ENCODE data around the gene EFS.

EFS gene, protein sequence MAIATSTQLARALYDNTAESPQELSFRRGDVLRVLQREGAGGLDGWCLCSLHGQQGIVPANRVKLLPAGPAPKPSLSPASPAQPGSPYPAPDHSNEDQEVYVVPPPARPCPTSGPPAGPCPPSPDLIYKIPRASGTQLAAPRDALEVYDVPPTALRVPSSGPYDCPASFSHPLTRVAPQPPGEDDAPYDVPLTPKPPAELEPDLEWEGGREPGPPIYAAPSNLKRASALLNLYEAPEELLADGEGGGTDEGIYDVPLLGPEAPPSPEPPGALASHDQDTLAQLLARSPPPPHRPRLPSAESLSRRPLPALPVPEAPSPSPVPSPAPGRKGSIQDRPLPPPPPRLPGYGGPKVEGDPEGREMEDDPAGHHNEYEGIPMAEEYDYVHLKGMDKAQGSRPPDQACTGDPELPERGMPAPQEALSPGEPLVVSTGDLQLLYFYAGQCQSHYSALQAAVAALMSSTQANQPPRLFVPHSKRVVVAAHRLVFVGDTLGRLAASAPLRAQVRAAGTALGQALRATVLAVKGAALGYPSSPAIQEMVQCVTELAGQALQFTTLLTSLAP

DNA sequence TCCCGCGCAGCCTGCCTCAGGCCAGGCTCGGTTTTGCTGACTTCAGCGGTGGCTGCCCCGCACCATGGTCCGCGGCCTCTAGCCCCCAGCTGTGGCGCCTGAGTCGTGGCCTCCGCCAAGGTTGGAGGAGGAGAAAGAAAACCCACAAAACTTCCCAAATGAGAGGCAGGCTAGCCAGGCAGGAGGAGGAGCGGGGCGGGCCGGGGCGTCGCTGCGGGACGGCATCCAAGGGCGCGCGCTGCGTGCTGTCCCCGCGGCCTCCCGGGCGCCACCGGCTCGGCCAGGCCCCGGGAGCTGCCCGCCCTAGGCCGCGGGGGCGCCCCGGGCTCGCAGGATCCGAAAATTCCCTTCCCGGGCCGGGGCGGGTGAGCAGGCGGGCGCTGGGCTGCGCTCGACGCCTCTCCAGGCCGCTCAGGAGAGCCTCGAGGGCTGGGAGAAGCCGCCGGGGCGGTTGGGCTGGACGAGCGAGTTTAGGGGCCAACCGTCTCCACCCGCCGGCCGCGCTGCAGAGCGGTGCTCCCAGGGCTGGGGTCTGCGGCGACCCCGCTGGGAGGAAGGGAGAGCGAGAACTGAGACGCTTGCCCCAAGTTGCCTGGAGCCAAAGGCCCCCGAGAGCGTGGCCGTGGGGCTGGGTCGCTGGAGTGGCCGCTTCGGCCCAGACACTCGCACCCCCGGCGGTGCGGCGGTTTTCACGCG is at the start of gene EFS:
Gene EFS, minus strand, starts transcription at position 137 of the 696 bp plus-strand sequence. CDS start 147 bp downstream, outside the sequence.
- DNase-seq (ENCODE audit: low read depth), result no peak
- peak within 1 kb of the TSS; percentile 51 for H3K4me3 ChIP-seq (ENCODE audit: low read depth, low read length)

DNA sequence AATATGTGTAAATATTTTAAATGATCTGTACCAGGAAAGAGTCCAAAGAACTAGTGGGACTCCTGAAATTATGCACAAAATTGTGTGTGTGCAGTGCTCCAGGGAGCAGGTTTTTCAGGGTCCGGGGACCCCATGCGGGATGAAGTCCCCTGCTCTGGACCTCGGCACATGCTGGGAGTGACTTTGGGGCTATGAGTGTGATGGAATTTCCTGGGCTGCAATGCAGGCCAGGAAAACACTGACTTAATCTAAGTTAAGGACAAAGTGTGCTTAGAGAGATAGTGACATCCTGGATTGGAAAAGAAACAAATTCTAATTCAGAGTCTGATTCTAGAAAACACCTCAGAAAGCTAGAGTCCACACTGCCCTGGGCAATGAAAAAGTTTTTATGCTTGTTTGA is 49.3 kb upstream of the EFS start:
- DNase-seq (ENCODE audit: low read depth), result no peak
- no peak overlapping the region for H3K4me3 ChIP-seq (ENCODE audit: low read depth, low read length)

DNA sequence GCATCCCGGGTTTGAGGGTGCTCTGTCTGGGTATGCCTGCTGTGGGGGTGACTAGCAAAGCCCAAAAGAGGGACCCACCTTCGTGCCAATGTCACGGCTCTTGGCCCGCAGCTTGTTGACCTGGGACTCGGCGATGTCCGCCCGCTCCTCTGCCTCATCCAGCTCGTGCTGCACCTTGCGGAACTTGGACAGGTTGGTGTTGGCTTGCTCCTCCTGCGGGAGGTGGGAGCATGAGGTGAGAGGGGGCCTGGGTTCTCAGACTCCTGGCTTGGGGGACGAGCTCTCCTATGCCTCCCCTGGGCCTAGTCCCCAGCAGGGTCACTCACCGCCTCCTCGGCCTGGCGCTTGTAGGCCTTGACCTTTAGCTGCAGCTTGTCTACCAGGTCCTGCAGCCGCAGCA is 48.7 kb upstream of the EFS start:
- H3K4me3 ChIP-seq (ENCODE audit: low read depth, low read length), result no peak overlapping the region
- DNase-seq (ENCODE audit: low read depth), result no peak

DNA sequence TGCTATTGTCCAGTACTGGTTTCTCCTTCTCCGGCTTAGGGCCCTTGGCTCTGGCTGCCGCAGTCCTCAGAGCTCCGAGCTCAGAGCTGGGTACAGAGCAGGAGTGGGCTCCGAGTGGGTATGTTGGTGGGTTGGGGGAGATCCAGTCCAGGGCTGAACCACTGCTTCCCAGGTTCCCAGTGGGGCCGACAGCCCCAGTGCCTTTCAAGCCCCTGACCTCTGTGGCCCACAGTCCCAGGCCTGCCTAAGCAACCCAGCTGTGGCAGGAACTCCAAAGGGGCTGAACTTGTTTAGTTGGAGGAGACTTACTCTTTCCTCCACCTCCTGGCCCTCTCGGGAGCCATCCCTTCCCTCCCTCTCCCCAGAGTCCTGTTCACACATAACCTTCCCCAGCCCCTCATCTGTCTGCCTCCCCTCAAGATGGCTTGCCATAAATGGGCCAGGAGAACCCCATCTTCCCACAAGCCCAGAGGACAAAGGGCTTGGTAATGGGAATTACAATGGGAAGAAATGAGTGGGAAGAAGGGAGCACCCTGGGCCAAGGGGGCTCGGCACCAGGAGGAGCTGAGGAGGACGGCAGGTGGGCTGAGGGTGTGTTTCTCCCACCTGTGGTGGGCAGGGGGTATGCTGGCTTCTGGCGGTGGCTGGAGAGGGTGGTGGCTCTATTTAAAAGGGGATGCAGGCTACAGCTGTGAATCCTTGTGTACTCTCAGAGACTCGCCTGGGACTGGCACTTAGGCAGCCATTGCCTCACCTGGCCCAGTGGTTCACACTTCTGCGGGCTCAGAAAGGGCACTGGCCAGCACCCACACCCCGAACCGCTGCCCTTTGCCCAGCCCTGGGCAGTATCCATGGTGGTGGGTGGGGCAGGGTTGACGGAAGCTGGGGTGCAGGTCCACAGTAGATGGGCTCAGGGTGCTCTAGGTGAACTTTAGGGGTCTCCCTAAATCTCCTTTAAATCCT is 46.9 kb upstream of the EFS start:
- no peak overlapping the region for H3K4me3 ChIP-seq (ENCODE audit: low read depth, low read length)
- no peak for DNase-seq (ENCODE audit: low read depth)

DNA sequence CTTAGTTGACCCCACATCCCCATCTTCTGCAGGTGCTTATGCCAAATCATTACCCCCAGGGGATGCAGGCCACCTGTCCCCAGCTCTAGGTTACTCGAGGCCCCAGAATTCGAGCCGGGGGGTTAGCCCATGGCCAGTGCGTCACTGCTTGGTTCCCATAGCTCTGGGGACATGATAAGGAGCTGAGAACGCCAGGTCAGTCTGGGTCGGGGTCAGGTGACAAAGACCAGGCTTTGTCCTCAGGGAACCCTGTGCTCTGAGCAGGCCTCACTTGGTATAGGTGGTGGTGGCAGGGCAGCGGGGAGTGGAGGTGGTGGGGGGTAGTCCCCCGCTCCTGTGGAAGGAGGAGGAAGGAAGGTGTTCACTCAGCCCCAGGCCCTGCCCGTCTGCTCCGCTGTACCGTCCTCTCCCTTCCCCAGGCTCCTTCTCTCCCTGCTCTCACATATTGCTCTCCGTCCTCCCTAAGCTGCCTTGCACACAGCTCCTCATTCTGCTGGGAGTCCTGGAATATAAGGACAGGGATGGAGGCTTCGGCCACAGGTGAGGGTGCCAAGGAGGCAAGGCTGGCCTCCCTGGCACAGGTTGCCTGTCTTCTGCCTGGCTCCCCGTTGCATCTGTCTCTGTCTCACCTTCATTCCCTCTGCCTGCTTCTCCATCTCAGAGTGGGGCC is 45.1 kb upstream of the EFS start:
- no peak overlapping the region for H3K4me3 ChIP-seq (ENCODE audit: low read depth, low read length)
- no peak for DNase-seq (ENCODE audit: low read depth)

DNA sequence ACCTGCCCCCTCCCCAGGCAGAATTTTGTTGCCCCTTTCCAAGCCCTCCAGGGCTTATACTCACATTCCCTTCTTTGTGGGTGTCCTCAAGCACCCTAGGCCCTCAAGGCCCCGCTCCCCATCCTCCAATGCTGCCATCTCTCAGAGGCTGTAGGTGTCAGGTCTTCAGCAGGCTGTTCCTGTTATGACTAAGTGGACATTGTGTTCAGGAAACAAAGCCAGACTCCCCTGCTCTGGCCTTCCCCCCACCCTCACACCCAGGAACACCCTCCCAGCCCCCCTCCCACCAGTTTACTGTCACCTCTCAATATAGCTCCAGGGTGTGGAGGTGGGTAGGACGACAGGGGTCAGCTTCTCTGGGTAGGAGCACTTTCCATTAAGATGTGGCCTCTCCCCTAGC is 44.5 kb upstream of the EFS start:
- H3K4me3 ChIP-seq (ENCODE audit: low read depth, low read length), result no peak overlapping the region
- DNase-seq (ENCODE audit: low read depth), result no peak

DNA sequence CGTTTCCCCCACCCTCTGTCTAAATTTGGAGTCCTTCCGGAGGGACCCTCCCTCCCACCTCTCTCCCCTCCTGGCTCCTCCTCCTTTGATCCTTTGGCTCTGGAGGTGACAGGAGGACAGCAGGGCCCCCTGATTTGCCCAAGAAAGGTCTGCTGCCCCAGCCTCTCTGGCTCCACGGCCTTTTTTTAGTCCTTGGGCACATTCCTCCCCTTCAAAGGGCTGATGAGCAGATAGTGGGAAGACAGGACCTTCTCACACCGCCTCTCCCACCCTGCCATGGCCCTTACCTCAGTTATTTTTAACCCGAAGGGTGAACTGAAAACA is 43.3 kb upstream of the EFS start:
- no peak overlapping the region for H3K4me3 ChIP-seq (ENCODE audit: low read depth, low read length)
- no peak for DNase-seq (ENCODE audit: low read depth)

DNA sequence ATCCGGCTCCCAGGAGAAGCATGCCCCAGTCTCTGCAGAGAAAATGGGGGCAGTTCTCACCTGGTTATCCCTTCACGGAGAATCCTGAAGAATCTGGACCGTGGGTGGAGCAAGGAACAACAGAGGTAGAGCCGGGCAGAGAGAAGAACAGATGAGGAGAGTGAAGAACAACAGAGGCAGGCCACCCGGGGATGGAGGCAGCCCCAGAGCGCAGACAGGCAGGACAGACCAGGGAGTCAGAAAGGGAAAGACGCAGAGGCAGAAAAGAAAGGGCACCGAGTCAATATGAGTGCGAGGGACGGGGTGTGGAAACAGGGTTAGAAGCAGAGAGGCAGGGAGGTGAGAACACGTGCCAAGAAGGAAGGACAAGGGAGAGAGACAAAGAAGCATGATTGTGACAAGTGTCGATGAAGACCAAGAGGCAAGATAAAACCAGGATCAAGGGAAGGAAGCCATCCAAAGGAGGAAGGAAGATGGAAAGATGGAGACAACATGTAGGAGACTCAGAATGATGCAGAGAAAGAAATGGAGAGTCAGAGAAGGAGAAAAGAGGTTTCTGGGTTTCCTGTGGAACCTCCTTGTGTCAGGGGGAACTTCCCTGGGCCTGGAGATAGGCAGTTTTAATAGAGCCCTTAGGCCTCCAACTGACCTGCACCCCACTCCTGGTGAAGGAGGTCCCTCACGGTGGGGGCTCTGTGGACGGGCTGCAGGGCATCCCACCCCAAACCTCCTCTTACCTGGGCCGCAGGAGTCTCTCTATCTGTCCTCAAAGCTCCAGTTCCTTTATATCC is 42.7 kb upstream of the EFS start, which contains the start of gene MYH6:
Gene MYH6, minus strand, starts transcription at position 758 of the 791 bp plus-strand sequence. CDS start 1,050 bp downstream, outside the sequence.
- DNase-seq (ENCODE audit: low read depth), result no peak
- H3K4me3 ChIP-seq (ENCODE audit: low read depth, low read length), result no peak within 1 kb of the TSS

DNA sequence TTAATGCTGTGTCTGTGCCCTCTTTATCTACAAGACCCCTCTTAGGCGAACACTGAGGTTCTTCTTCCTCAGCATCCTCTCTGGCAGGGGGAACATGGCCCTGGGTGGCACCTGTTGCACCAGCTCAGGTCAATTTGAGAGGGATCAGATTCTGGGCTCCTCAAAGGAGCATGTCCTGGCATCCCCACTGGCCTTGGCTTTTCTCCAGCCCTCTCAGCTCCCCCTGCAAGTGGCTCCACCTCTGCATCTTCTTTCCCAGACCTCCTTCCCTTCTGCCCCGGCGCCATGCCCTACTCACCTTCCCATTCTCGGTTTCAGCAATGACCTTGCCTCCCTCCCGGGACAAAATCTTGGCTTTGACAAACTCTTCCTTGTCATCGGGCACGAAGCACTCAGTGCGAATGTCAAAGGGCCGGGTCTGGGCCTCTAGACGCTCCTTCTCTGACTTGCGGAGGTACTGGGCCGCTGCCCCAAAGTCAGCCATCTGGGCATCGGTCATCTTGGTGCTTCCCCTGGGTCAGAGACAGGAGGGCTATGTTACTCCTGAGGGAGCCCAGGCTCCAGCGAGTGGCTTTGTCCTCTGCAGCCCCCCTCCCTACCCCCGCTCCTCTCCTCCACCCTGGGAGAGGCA is 41.9 kb upstream of the EFS start:
- no peak overlapping the region for H3K4me3 ChIP-seq (ENCODE audit: low read depth, low read length)
- no peak for DNase-seq (ENCODE audit: low read depth)

DNA sequence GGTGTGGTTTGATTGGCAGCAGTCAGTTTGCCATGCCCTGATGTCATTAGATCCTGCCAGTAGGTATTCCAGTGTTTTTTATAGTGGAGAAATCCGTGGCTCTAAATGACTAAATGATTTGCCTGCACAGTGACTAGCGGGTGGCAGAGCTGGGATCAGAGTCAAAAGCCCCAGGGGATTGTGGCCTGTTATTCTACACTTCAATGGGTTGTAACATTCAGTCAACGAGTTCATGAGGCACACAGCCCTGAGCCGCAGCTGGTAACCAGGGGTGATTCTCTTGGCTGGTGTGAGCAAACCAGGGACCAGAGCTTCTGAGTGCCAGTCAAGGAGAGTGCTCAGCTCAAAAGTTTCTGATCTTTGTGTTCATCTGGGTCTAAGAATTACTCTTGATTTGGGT is 41.3 kb upstream of the EFS start:
- DNase-seq (ENCODE audit: low read depth), result no peak
- no peak overlapping the region for H3K4me3 ChIP-seq (ENCODE audit: low read depth, low read length)

DNA sequence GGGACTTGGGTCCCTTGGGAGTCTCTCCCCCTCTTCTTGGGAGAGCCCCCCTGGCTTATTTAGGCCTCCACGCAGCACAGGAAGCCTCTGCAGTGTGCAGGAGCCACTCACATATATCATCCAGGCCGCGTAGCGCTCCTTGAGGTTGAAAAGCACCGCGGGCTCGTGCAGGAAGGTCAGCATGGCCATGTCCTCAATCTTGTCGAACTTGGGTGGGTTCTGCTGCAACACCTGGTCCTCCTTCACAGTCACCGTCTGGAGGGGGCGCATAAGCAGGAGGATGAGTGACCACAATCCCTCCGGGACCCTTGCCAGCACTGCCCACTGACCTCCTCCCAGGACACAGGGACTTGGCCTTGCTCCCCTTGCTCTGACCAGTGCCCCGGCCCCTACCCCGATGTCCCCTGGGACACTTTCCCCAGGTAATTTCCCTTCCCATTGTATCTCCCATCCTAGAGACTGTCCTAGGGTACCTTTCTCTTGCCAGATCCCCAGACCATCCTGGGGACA is 40.6 kb upstream of the EFS start:
- H3K4me3 ChIP-seq (ENCODE audit: low read depth, low read length), result no peak overlapping the region
- no peak for DNase-seq (ENCODE audit: low read depth)

DNA sequence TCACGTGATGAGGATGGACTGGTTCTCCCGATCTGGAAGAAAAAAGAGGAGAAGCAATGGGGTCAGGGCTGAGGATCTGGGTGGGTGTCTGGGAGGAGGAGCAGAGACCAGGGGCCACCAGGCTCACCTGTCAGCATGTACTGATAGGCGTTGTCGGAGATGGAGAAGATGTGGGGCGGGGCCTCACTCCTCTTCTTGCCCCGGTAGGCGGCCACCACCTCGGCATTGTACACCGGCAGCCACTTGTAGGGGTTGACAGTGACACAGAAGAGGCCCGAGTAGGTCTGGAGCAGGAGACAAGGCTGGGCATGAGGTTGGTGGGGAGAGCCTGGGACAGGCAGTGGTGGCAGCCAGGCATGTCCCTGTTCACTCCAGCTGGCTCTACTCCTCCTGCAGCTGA is 40.1 kb upstream of the EFS start:
- H3K4me3 ChIP-seq (ENCODE audit: low read depth, low read length), result no peak overlapping the region
- no peak for DNase-seq (ENCODE audit: low read depth)

DNA sequence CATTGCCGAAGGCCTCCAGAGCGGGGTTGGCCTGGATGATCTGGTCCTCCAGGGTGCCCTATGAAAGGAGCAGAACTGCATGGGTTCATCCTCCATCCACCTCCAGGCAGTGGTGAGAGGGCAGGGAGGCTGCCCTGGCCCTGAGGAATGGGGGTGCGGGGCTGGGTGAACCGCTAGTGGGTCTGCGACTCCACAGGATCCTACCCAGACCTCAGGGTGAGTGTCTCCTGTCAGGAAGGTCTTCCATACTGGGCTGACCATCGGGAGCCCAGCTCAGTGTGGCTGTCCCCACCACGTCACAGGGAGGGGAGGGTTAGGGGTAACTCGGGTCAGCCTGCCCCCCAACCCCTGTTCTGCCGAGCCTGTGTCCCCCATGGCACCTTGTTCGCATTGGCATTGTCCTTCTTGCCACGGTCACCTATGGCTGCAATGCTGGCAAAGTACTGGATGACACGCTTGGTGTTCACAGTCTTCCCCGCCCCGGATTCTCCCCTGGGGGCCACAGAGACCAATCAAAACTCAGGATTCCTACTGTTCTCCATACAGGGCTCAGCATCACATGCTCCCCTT is 39.4 kb upstream of the EFS start:
- DNase-seq (ENCODE audit: low read depth), result no peak
- no peak overlapping the region for H3K4me3 ChIP-seq (ENCODE audit: low read depth, low read length)

DNA sequence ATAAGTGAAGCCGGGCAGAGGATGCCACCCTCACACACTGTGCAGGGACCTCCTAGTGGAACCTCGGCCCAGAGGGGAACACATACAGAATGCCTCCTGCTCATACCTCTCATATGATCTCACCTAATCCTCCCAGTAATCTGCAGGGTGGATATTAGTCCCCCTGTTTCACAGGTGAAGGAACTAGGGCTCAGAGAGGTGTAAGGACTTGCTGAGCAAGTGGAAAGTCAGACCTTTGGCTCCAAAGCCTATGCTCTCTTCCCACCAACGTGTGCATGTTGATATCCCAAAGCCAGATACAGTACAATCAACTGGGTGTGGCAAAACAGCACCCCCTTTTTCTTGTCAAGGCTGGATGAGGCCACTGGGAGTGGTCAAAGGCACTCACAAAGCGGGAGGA is 38.9 kb upstream of the EFS start:
- no peak overlapping the region for H3K4me3 ChIP-seq (ENCODE audit: low read depth, low read length)
- no peak for DNase-seq (ENCODE audit: low read depth)

DNA sequence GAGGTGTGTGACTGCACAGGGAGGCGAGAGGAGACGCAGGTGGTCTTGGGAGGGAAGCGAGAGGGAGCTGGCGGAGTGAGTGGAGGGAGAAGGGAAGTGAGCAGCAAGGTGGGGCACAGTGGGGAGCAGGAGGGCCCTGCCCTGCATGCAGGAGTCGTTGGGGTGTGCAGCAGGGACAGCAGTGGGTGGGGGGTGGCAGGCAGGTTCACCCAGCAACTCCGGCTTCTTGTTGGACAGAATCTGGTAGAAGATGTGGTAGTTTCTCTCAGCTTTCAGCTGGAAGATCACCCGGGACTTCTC is 38.1 kb upstream of the EFS start:
- DNase-seq (ENCODE audit: low read depth), result no peak
- no peak overlapping the region for H3K4me3 ChIP-seq (ENCODE audit: low read depth, low read length)

DNA sequence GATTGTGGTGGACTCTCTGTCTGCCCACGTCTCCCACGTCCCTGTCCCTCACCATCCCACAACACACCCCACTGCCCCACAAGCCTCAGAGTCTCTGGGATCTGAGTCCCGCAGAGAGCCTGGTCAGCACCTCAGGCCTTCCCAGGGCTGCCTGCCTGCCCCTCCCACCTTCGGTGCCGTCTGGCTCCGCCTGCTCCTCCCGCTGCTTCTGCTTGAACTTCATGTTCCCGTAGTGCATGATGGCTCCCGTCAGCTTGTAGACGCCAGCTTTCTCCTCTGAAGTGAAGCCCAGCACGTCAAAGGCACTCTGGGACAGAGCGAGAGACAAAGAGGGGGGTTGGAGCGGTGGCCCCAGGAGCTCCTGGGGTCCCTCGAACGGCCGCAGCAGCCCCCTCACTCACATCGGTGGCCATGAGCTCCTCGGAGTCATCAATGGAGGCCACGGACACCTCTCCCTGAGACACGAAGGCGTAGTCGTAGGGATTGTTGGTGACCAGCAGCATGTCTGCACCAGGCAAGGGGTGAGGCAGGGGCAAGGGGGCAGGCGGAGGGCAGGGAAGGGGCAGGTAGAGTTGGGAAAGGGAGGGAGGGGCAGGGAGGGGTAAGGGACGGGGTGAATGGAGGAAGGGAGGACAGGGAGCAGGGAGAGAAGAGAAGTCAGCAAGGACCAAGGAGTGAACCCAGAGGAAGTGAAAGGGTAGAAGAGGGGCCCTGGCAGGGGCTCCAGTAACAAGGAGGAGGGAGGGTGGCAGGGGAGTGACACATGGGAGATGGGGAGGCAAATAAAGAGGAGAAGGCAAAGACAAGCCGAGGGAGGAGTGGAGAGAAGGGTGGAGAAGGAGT is 37.5 kb upstream of the EFS start:
- H3K4me3 ChIP-seq (ENCODE audit: low read depth, low read length), result no peak overlapping the region
- no peak for DNase-seq (ENCODE audit: low read depth)

DNA sequence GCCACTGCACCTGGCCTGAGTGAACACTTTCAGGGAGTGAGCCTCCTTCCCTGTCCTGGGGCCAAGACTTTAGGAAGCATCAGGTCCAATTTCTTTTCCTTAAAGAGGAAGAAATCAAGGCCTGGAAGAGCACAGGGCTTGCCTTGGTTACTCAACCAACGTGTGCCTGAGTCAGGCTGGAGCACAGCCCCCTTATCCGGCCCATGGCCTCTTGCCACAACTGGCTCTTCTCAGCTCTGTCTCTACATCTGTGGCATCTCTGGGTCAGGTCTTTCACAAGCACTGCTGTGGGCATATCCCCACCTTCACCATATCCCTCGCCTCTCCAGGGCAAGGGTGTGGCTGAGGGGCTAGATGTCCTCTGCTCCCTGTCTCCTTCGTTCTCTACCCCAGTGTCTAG is 36.3 kb upstream of the EFS start:
- no peak for DNase-seq (ENCODE audit: low read depth)
- H3K4me3 ChIP-seq (ENCODE audit: low read depth, low read length), result no peak overlapping the region
